Right renal pelvis (tissue), 4 donors: ENCODE data around the gene IL36A. TPM values are rescaled to one million over a fixed set of nuclear protein-coding genes. Genes with fewer than 3 reads are reported as not detected.

Experiments
- DNase-seq, 4 donors: peaks; one replicate each; pipeline ENCODE4 v3.0.0-alpha.2; 2013; ENCODE audit warnings: low read depth in 4 of 4, low spot score in 3 of 4, missing footprints in 1 of 4
- polyA plus RNA-seq, 4 donors: library from polyadenylated mRNA; unstranded; fragments of 120-200 nt; gene quantifications; one replicate each; pipeline ENCODE4 v1.2.1, GENCODE V29; 2013; ENCODE audit not compliant: insufficient read length in 4 of 4

IL36A gene
- polyA plus RNA-seq, 4 donors = not detected

- DNase-seq = no peak
Observed at GRCh38 chr2:113000436-113000835, 4.8 kb upstream of the IL36A start.

- no peak for DNase-seq
Observed at GRCh38 chr2:113002677-113003076, 2.6 kb upstream of the IL36A start.

GRCh38 chr2:113007250-113007649 lies 2.0 kb downstream of the IL36A start:
- DNase-seq = no peak

GRCh38 chr2:113009622-113010021 lies 4.4 kb downstream of the IL36A start:
- DNase-seq = no peak

- DNase-seq = no peak
Observed at GRCh38 chr2:113010088-113010487, 4.8 kb downstream of the IL36A start.

- DNase-seq = no peak
Observed at GRCh38 chr2:113011108-113011507, 5.8 kb downstream of the IL36A start.

GRCh38 chr2:113012436-113013335 lies 7.4 kb downstream of the IL36A start:
- no peak for DNase-seq

- DNase-seq = no peak
Observed at GRCh38 chr2:113013336-113013661, 8.0 kb downstream of the IL36A start.

- no peak for DNase-seq
Observed at GRCh38 chr2:113014067-113014466, 8.8 kb downstream of the IL36A start.

- no peak for DNase-seq
Observed at GRCh38 chr2:113015042-113015441, 9.8 kb downstream of the IL36A start.

- no peak for DNase-seq
Observed at GRCh38 chr2:113015655-113016054, 10.4 kb downstream of the IL36A start.

- no peak for DNase-seq
Observed at GRCh38 chr2:113018509-113018908, 13.2 kb downstream of the IL36A start.

- DNase-seq = no peak
Observed at GRCh38 chr2:113021312-113021711, 16.1 kb downstream of the IL36A start.

- DNase-seq = no peak
Observed at GRCh38 chr2:113024764-113025163, 19.5 kb downstream of the IL36A start.

GRCh38 chr2:113025737-113026136 lies 20.5 kb downstream of the IL36A start:
- DNase-seq = no peak

- DNase-seq = no peak
Observed at GRCh38 chr2:113027691-113028090, 22.4 kb downstream of the IL36A start.

GRCh38 chr2:113028112-113028511 lies 22.9 kb downstream of the IL36A start:
- DNase-seq = no peak

GRCh38 chr2:113032737-113033136 lies 27.5 kb downstream of the IL36A start:
- no peak for DNase-seq

GRCh38 chr2:113034016-113034415 lies 28.8 kb downstream of the IL36A start:
- DNase-seq = no peak

- no peak for DNase-seq
Observed at GRCh38 chr2:113036763-113037162, 31.5 kb downstream of the IL36A start.

GRCh38 chr2:113038291-113038690 lies 33.0 kb downstream of the IL36A start:
- DNase-seq = no peak

- no peak for DNase-seq
Observed at GRCh38 chr2:113039158-113039557, 33.9 kb downstream of the IL36A start.

- no peak for DNase-seq
Observed at GRCh38 chr2:113039719-113040118, 34.5 kb downstream of the IL36A start.
